ENCODE measurements around the gene CDH4. TPM values are rescaled to one million over a fixed set of nuclear protein-coding genes. Genes with fewer than 3 reads are reported as not detected.

The CDH4 gene
- total and polyA plus RNA-seq, 7 donors = under 0.01 to 0.06 TPM; not detected in 5

DNA sequence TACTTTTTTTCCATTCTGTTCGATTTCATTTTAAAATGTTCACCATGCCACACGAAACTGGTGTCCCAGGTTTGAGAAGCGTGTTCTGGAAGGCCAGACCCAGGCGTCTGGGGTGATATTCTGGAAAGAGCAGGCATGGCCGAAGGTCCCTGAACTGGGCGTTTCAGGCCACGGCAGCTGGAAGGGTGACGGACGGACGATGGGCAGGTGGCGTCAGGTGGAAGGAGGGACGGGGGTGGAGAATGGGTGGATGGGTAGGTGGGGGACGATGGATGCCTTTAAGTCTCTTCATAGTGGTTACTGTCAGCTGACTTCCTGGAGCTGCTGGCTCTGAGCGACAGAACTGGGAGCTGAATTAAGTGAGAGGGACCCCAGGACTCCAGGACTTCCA lies 44.6 kb downstream of the CDH4 start:
- H3K36me3 ChIP-seq = no peaks in the 10 kb centered on the region
- no peaks in the 10 kb centered on the region for H3K9me3 ChIP-seq
- TF ChIP-seq POLR2AphosphoS5 (IDR thresholded peaks at IDR 0.05) (no peak), EP300 (IDR thresholded peaks at IDR 0.05) (no peak), POLR2A (IDR thresholded peaks at IDR 0.05) (no peak)
- TF ChIP-seq, protein P1, sequence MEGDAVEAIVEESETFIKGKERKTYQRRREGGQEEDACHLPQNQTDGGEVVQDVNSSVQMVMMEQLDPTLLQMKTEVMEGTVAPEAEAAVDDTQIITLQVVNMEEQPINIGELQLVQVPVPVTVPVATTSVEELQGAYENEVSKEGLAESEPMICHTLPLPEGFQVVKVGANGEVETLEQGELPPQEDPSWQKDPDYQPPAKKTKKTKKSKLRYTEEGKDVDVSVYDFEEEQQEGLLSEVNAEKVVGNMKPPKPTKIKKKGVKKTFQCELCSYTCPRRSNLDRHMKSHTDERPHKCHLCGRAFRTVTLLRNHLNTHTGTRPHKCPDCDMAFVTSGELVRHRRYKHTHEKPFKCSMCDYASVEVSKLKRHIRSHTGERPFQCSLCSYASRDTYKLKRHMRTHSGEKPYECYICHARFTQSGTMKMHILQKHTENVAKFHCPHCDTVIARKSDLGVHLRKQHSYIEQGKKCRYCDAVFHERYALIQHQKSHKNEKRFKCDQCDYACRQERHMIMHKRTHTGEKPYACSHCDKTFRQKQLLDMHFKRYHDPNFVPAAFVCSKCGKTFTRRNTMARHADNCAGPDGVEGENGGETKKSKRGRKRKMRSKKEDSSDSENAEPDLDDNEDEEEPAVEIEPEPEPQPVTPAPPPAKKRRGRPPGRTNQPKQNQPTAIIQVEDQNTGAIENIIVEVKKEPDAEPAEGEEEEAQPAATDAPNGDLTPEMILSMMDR (IDR thresholded peaks at IDR 0.05) = no peak
- DNase-seq = no peak
- no peak overlapping the region for H3K27ac ChIP-seq
- intact Hi-C loops (cut with DNase I) = no loop called here
- 82 to 88% methylated on average over 14 of the region's 14 CpGs for WGBS, 2 donors
- H3K4me1 ChIP-seq = peaks cover 0 to 7% (median 2%) of the 10 kb centered on the region in 4 donors
- no peaks in the 10 kb centered on the region for H3K27me3 ChIP-seq
- no peak overlapping the region for H3K4me3 ChIP-seq

DNA sequence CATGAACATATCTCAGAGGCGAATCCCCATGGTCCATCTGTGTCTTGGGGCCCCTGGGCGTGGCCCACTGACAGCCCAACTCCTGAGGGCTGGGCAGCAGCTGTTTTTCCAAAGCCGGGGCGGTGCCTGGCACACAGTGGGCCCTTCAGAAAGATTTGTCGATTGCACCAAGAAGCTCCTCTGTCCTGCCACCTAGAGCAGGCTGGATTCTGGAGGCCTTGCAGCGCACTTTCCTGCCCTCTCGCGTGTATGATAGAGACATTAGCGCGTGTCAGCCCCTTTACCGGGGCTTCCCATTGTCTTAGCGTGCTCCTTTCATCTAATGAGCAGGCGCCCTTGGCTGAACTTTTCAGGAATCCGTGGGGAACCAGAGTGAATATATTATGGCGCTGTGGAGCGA lies 45.4 kb downstream of the CDH4 start:
- no peak overlapping the region for H3K4me3 ChIP-seq
- no peaks in the 10 kb centered on the region for H3K36me3 ChIP-seq
- intact Hi-C loops (cut with DNase I) = no loop called here
- H3K9me3 ChIP-seq = no peaks in the 10 kb centered on the region
- no peak overlapping the region for H3K27ac ChIP-seq
- H3K27me3 ChIP-seq = no peaks in the 10 kb centered on the region
- peaks cover 0 to 7% (median 2%) of the 10 kb centered on the region in 4 donors for H3K4me1 ChIP-seq
- TF ChIP-seq POLR2AphosphoS5 (IDR thresholded peaks at IDR 0.05) (no peak), EP300 (IDR thresholded peaks at IDR 0.05) (no peak), POLR2A (IDR thresholded peaks at IDR 0.05) (no peak)
- TF ChIP-seq, protein P1 (IDR thresholded peaks at IDR 0.05) = no peak
- WGBS, 2 donors = 90 to 91% methylated on average over 16 of the region's 16 CpGs
- no peak for DNase-seq

DNA sequence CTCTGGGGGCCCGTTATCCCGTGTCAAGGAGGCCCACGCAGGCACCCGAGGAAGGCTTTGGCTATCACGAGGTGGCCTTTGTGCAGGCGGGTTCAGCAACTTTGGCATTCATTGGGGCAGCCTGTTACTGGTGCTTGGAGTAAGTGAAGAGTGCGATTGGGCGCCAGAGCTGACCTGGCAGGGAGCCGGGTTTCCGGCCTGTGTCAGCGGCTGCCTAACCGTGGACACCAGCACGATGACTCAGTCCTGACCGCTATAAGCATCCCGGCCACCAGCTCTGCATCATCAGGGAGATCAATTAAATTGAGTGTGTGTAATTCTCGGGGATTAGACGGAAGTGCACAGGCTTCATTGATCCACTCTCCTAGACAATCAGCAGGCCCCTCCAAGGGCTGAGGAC lies 45.9 kb downstream of the CDH4 start:
- DNase-seq = no peak
- no peak overlapping the region for H3K4me3 ChIP-seq
- no peaks in the 10 kb centered on the region for H3K27me3 ChIP-seq
- TF ChIP-seq POLR2AphosphoS5 (IDR thresholded peaks at IDR 0.05) (no peak), POLR2A (IDR thresholded peaks at IDR 0.05) (no peak), EP300 (IDR thresholded peaks at IDR 0.05) (no peak)
- TF ChIP-seq, protein P1 (IDR thresholded peaks at IDR 0.05) = no peak
- H3K27ac ChIP-seq = no peak overlapping the region
- H3K36me3 ChIP-seq = no peaks in the 10 kb centered on the region
- intact Hi-C loops (cut with DNase I) = no loop called here
- H3K9me3 ChIP-seq = no peaks in the 10 kb centered on the region
- peaks cover 0 to 7% (median 2%) of the 10 kb centered on the region in 4 donors for H3K4me1 ChIP-seq
- WGBS, 2 donors = 85 to 87% methylated on average over 17 of the region's 17 CpGs

DNA sequence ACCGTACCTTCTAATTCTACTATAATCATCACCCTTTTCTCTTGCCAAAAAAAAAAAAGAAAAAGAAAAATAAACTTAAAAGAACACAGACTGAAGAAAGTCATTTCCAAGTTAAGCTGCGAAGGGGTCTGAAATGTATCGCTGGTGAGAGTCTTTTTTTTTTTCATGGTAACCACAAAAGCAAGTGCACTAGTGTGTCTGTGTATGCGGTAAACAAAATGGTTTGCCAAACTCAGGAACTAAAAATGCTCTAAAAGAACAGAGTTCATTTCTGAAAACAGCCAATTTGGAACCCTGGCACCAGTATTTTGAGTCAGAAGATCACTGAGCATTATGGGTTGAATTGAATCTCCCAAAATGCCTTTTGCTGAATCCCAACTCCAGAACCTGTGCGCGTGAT lies 46.6 kb downstream of the CDH4 start:
- no peak overlapping the region for H3K27ac ChIP-seq
- intact Hi-C loops (cut with DNase I) = no loop called here
- no peaks in the 10 kb centered on the region for H3K36me3 ChIP-seq
- no peak overlapping the region for H3K4me3 ChIP-seq
- H3K9me3 ChIP-seq = no peaks in the 10 kb centered on the region
- no peaks in the 10 kb centered on the region for H3K27me3 ChIP-seq
- TF ChIP-seq, protein P1 (IDR thresholded peaks at IDR 0.05) = no peak
- no peak for TF ChIP-seq EP300 (IDR thresholded peaks at IDR 0.05)
- no peak for TF ChIP-seq POLR2AphosphoS5 (IDR thresholded peaks at IDR 0.05)
- no peak for TF ChIP-seq POLR2A (IDR thresholded peaks at IDR 0.05)
- DNase-seq = no peak
- WGBS, 2 donors = 87 to 88% methylated on average over 6 of the region's 6 CpGs
- peaks cover 0 to 7% (median 2%) of the 10 kb centered on the region in 4 donors for H3K4me1 ChIP-seq

DNA sequence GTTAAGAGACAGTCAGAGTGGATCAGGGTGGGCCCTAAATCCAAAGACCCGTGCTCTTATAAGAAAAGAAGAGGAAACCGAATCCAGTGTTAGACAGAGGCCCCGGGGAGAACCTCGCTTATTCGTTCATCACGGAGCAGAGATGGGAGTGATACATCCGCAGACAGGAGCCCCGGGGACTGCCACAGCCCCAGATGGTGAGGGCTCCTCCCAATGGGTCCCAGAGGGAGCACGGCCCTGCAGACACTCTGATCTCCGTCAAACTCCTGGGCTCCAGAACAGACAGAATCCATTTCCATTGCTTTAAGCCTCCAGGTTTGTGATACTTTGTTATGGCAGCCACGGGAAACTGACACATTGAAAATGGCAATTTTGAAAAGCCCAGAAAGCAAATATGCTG lies 47.0 kb downstream of the CDH4 start:
- WGBS, 2 donors = 75 to 81% methylated on average over 11 of the region's 11 CpGs
- Histone ChIP-seq H3K27me3 (no peaks in the 10 kb centered on the region), H3K27ac (no peak overlapping the region), H3K4me1 (peaks cover 0 to 7% (median 2%) of the 10 kb centered on the region in 4 donors), H3K9me3 (no peaks in the 10 kb centered on the region), H3K36me3 (no peaks in the 10 kb centered on the region), H3K4me3 (no peak overlapping the region)
- intact Hi-C loops (cut with DNase I) = no loop called here
- no peak for TF ChIP-seq POLR2A (IDR thresholded peaks at IDR 0.05)
- TF ChIP-seq, protein P1 (IDR thresholded peaks at IDR 0.05) = no peak
- no peak for DNase-seq

Measured in sigmoid colon (tissue), 7 donors.